GM06990 (cell line): ENCODE results near the gene LPO.

Experiments used
- DNase-seq: peaks from one replicate; pipeline ENCODE4 v3.0.0-alpha.2; 2011; ENCODE audit not compliant: insufficient read length; ENCODE audit errors: extremely low read depth
- H3K27me3 ChIP-seq: replicated peaks from 2 replicates; pipeline ENCODE4 v1.6.0; 2011; ENCODE audit warnings: low read length; ENCODE audit not compliant: control insufficient read depth, insufficient read depth
- H3K36me3 ChIP-seq: 2 replicates; pipeline ENCODE4 v1.5.1; 2011; ENCODE audit warnings: low read length; ENCODE audit not compliant: control insufficient read depth, insufficient read depth
- H3K4me3 ChIP-seq: replicated peaks from 2 replicates; pipeline ENCODE4 v1.5.1; 2011; ENCODE audit warnings: low read depth, mild to moderate bottlenecking, control low read depth, low read length
- CTCF ChIP-seq: IDR thresholded peaks from 2 replicates; pipeline ENCODE4 v1.5.1; 2011; ENCODE audit warnings: low read length, control low read depth, mild to moderate bottlenecking, inconsistent platforms; ENCODE audit not compliant: insufficient read depth, poor library complexity, severe bottlenecking

Gene LPO

GRCh38 chr17:58235821-58236220 is 2.6 kb upstream of the LPO start:
- TF ChIP-seq CTCF: no peak
- no peak for DNase-seq
- H3K36me3 ChIP-seq: no peaks in the 10 kb centered on the region
- no peaks in the 10 kb centered on the region; the same call in 1 of the 2 replicates for H3K27me3 ChIP-seq
- no peak overlapping the region for H3K4me3 ChIP-seq

GRCh38 chr17:58236394-58236793 is 2.0 kb upstream of the LPO start:
- no peaks in the 10 kb centered on the region for H3K36me3 ChIP-seq
- DNase-seq: no peak
- no peaks in the 10 kb centered on the region; the same call in 1 of the 2 replicates for H3K27me3 ChIP-seq
- no peak overlapping the region for H3K4me3 ChIP-seq
- TF ChIP-seq CTCF: no peak

GRCh38 chr17:58239987-58240386 is 1.6 kb downstream of the LPO start:
- H3K36me3 ChIP-seq: no peaks in the 10 kb centered on the region
- H3K27me3 ChIP-seq: no peaks in the 10 kb centered on the region; the same call in 1 of the 2 replicates
- no peak for DNase-seq
- H3K4me3 ChIP-seq: no peak overlapping the region
- no peak for TF ChIP-seq CTCF

- no peaks in the 10 kb centered on the region; the same call in 1 of the 2 replicates for H3K27me3 ChIP-seq
- H3K36me3 ChIP-seq: no peaks in the 10 kb centered on the region
- TF ChIP-seq CTCF: no peak
- DNase-seq: no peak
- H3K4me3 ChIP-seq: no peak overlapping the region
Observed at GRCh38 chr17:58242171-58242784, 3.9 kb downstream of the LPO start.

- no peak for TF ChIP-seq CTCF
- no peaks in the 10 kb centered on the region; the same call in 1 of the 2 replicates for H3K27me3 ChIP-seq
- DNase-seq: no peak
- H3K4me3 ChIP-seq: no peak overlapping the region
- H3K36me3 ChIP-seq: no peaks in the 10 kb centered on the region
Observed at GRCh38 chr17:58244963-58245362, 6.6 kb downstream of the LPO start.

GRCh38 chr17:58245428-58246103 is 7.2 kb downstream of the LPO start:
- no peaks in the 10 kb centered on the region for H3K27me3 ChIP-seq
- DNase-seq: no peak
- H3K36me3 ChIP-seq: no peaks in the 10 kb centered on the region
- H3K4me3 ChIP-seq: no peak overlapping the region
- TF ChIP-seq CTCF: no peak
